H1 (cell line): Measurements from ENCODE around the gene TPP1.

ENCODE experiments used
- BACH1 ChIP-seq: IDR thresholded peaks from 2 replicates; pipeline ENCODE4 v1.6.1; 2012; ENCODE audit warnings: low read length, improper control_type of control experiment
- HDAC6 ChIP-seq: IDR thresholded peaks from one replicate; pipeline ENCODE4 v1.7.1; 2012; ENCODE audit warnings: low read depth, mild to moderate bottlenecking, inconsistent platforms, low read length, moderate library complexity
- KDM5A ChIP-seq: fragments of 200-600 bp; IDR thresholded peaks from 2 replicates; pipeline ENCODE4 v1.7.1; 2012; ENCODE audit warnings: mild to moderate bottlenecking, low read length, inconsistent platforms, mixed read lengths
- RNF2 ChIP-seq: fragments of 200-900, 300-1000 bp; sonication (generic); IDR thresholded peaks from 2 replicates; pipeline ENCODE4 v1.7.1; 2016; ENCODE audit warnings: borderline replicate concordance, low read depth, mild to moderate bottlenecking, antibody characterized with exemption, low read length; ENCODE audit not compliant: poor library complexity, severe bottlenecking; ENCODE audit errors: missing control alignments
- YY1 ChIP-seq: IDR thresholded peaks from 2 replicates; pipeline ENCODE4 v1.6.1; 2011; ENCODE audit warnings: low read depth, mild to moderate bottlenecking, low read length
- TF ChIP-seq, protein P1 (sequence below), 3 experiments: IDR thresholded peaks; 1 replicate in 2 of 3; 2 replicates in 1 of 3; pipeline versions ENCODE4 v1.5.1 to v1.6.1; 2011; ENCODE audit warnings: low read length in 3 of 3, mild to moderate bottlenecking in 3 of 3, inconsistent platforms in 2 of 3, low read depth in 1 of 3, moderate library complexity in 1 of 3; ENCODE audit not compliant: insufficient read depth in 1 of 3; ENCODE audit errors: control extremely low read depth in 1 of 3

DNA sequence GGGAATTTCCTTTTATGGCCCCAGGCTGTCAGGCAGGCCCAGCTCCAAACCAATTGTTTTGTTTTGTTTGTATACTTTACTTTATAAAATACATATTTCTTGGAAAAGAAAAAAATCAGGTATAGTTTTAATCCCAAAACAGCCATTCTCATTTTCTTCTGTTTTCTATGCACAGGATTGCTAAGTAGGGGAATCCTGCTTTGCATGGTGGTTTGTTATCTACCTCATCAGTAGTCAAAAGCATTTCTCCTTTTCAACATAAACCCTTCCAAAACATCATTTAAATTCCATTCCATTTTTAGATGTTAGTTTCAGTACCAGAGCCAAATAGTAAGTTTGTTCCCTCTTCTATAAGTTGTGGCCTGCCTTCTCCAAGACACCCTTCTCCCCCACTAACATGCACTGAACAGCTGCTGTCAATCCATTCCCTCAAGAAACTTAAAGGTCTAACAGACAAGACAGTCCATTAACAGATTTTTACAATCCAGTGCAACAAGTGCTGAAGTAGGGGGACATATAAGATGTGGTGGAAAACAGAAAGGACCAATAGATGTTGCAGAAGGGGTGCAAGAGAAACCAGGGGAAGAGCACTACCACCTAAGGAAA, 11.9 kb downstream of the TPP1 start:
- TF ChIP-seq KDM5A, result no peak
- TF ChIP-seq, protein P1, sequence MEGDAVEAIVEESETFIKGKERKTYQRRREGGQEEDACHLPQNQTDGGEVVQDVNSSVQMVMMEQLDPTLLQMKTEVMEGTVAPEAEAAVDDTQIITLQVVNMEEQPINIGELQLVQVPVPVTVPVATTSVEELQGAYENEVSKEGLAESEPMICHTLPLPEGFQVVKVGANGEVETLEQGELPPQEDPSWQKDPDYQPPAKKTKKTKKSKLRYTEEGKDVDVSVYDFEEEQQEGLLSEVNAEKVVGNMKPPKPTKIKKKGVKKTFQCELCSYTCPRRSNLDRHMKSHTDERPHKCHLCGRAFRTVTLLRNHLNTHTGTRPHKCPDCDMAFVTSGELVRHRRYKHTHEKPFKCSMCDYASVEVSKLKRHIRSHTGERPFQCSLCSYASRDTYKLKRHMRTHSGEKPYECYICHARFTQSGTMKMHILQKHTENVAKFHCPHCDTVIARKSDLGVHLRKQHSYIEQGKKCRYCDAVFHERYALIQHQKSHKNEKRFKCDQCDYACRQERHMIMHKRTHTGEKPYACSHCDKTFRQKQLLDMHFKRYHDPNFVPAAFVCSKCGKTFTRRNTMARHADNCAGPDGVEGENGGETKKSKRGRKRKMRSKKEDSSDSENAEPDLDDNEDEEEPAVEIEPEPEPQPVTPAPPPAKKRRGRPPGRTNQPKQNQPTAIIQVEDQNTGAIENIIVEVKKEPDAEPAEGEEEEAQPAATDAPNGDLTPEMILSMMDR (IDR thresholded peaks at IDR 0.05; ENCODE audit: control extremely low read depth in 1 of 3, insufficient read depth in 1 of 3, low read depth in 1 of 3, low read length in 3 of 3), result no peak
- TF ChIP-seq BACH1, result no peak
- no peak for TF ChIP-seq HDAC6
- no peak for TF ChIP-seq RNF2
- no peak for TF ChIP-seq YY1
